ENCODE measurements around the gene SLC22A7. TPM values are rescaled to one million over a fixed set of nuclear protein-coding genes. Genes with fewer than 3 reads are reported as not detected.
"Not testable (repeated sequence)": the region's sequence is repeated elsewhere in the genome, so short reads cannot be mapped to it uniquely, and the experiment has no call there.

The SLC22A7 gene
- total and polyA plus RNA-seq, 2 of the 8 experiments (the other 6 are each of a cell fraction or from before 2014, with no cell fraction given): not detected

- not testable (repeated sequence) for H2BK12ac ChIP-seq (ENCODE audit: low read depth, low read length); DNase-seq (ENCODE audit: low read depth in 1 of 2, low spot score in 2 of 2); H2BK20ac ChIP-seq (ENCODE audit: low read length); H2BK5ac ChIP-seq (ENCODE audit: low read depth, low read length); H2AK5ac ChIP-seq (ENCODE audit: low read depth, low read length); H3K79me1 ChIP-seq (ENCODE audit: low read depth, low read length); H3K56ac ChIP-seq (replicated peaks; ENCODE audit: insufficient read length, low read depth, low read length); H3K23ac ChIP-seq (ENCODE audit: insufficient read length); H4K5ac ChIP-seq (ENCODE audit: insufficient read length, low read depth, low read length); H3K4me1 ChIP-seq (replicated peaks in 1 of 4; ENCODE audit: control insufficient read depth in 3 of 4, insufficient read depth in 4 of 4, low read length in 3 of 4); H4K91ac ChIP-seq (replicated peaks; ENCODE audit: insufficient read length, low read length); H3K79me2 ChIP-seq (ENCODE audit: control insufficient read depth in 1 of 2, insufficient read depth in 2 of 2, low read length in 2 of 2); FAIRE-seq; H2BK120ac ChIP-seq (replicated peaks; ENCODE audit: low read depth, low read length); H3K23me2 ChIP-seq (ENCODE audit: low read depth, low read length); H4K20me1 ChIP-seq (replicated peaks in 1 of 2; ENCODE audit: control insufficient read depth in 1 of 2, insufficient read depth in 2 of 2, low read length in 2 of 2); H2AFZ ChIP-seq (ENCODE audit: low read length); H3K9me3 ChIP-seq (ENCODE audit: insufficient read depth in 2 of 2, low read depth in 1 of 2, low read length in 1 of 2); H3K4me3 ChIP-seq (ENCODE audit: extremely low read depth in 1 of 4, insufficient read depth in 2 of 4, low read depth in 3 of 4, low read length in 4 of 4); H3K14ac ChIP-seq (ENCODE audit: insufficient read length); H3K18ac ChIP-seq (ENCODE audit: extremely low read depth, low read length); H3K9ac ChIP-seq (replicated peaks in 1 of 4; ENCODE audit: extremely low read depth in 1 of 4, low read depth in 3 of 4, low read length in 3 of 4); H2BK15ac ChIP-seq (ENCODE audit: low read length); H4K8ac ChIP-seq (ENCODE audit: extremely low read depth, insufficient read depth, low read length); H3K4ac ChIP-seq (replicated peaks; ENCODE audit: insufficient read length, low read depth, low read length); H3K27ac ChIP-seq (ENCODE audit: low read depth, low read length); H3K4me2 ChIP-seq (ENCODE audit: insufficient read depth in 1 of 2, low read depth in 2 of 2, low read length in 2 of 2); H3K27me3 ChIP-seq (replicated peaks in 1 of 4; ENCODE audit: control insufficient read depth in 3 of 4, extremely low read depth in 1 of 4, insufficient read depth in 3 of 4, low read length in 3 of 4)
- 96% methylated on average over 10 of the region's 11 CpGs; no CpG with 5 or more reads in 1 of the 2 experiments for WGBS, 2 experiments (ENCODE audit: extremely low coverage in 1 of 2, insufficient coverage in 1 of 2, insufficient read length in 1 of 2, insufficient replicate concordance in 2 of 2, low coverage in 1 of 2, low lambda C conversion rate in 2 of 2, missing lambda C conversion rate in 1 of 2)
- CTCF ChIA-PET (ENCODE audit: partially characterized antibody): interaction anchor here (0.7 to 1.4 kb wide), 4 partner anchors 10 to 68 kb away, joined by 3 to 5 read pairs (median 4); partner anchors contain the start of gene CRIP3
- POLR2A ChIA-PET (ENCODE audit: partially characterized antibody): interaction anchor here (0.6 kb wide), 1 partner anchor 23 kb away, joined by 3 read pairs; the partner anchor contains the start of gene ZNF318
- H3K36me3 ChIP-seq (ENCODE audit: control insufficient read depth in 2 of 4, insufficient read depth in 4 of 4, low read length in 3 of 4): peaks cover 8 to 20% (median 14%) of the 10 kb centered on the region in 4 experiments; a peak in 7 of 8 replicates
Measured at GRCh38 chr6:43346243-43346642, 48.2 kb downstream of the SLC22A7 start.
